ENCODE results near the gene NTSR2. TPM values are rescaled to one million over a fixed set of nuclear protein-coding genes. Genes with fewer than 3 reads are reported as not detected.
"Not testable (repeated sequence)": the region's sequence is repeated elsewhere in the genome, so short reads cannot be mapped to it uniquely, and the experiment has no call there.

NTSR2 gene
- total and polyA plus RNA-seq, 5 donors, result 0.15 to 0.16 TPM; not detected in 3

GRCh38 chr2:11663427-11663826, 6.6 kb downstream of the NTSR2 start:
- no peaks in the 10 kb centered on the region for H3K27me3 ChIP-seq (ENCODE audit: control insufficient read depth, insufficient read depth)
- no peak overlapping the region for H3K27ac ChIP-seq (ENCODE audit: low read length)
- no peaks in the 10 kb centered on the region for H3K4me1 ChIP-seq (ENCODE audit: control insufficient read depth, insufficient read depth, low read length)
- H3K4me3 ChIP-seq (ENCODE audit: low read length), result no peak overlapping the region
- no peak for ATAC-seq
- 83% methylated on average over 2 of the region's 2 CpGs for WGBS
- intact Hi-C loops (cut with DNase I), result no loop called here
- DNase-seq, result no peak
- no peaks in the 10 kb centered on the region for H3K9me3 ChIP-seq (ENCODE audit: control insufficient read depth, low read length)

GRCh38 chr2:11662882-11663281, 7.1 kb downstream of the NTSR2 start:
- no peaks in the 10 kb centered on the region for H3K27me3 ChIP-seq (ENCODE audit: control insufficient read depth, insufficient read depth)
- ATAC-seq, result no peak
- intact Hi-C loops (cut with DNase I), result no loop called here

DNA sequence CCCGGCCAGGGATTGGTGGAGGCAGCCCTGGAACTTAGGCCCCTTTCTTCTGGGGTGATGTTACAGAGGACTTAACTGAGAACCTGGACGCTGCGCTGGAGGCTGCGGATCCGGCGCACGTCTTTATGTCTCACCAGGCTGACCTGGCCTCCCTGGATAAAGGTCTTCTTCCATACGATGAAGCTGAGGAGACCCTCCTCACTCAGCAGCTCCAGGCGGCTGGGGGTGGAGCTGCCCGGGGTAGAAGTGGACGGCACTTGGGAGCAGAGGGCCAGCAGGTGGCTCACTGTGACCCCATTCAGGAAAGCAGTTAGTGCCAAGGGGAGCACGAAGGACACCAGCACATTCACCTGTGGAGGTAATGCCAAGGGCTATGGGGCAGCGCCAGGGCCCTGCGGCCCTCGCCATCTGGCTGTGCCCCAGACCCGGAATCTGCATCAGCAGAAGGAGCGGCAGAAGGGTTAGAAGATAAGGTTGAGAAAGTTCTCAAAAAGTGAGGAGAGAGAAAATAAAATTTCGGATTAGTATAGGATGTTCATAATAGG, 8.0 kb downstream of the NTSR2 start:
- Histone ChIP-seq H3K9me3 (ENCODE audit: control insufficient read depth, low read length) (no peaks in the 10 kb centered on the region), H3K4me1 (ENCODE audit: control insufficient read depth, insufficient read depth, low read length) (no peaks in the 10 kb centered on the region), H3K27me3 (ENCODE audit: control insufficient read depth, insufficient read depth) (no peaks in the 10 kb centered on the region), H3K4me3 (ENCODE audit: low read length) (no peak overlapping the region), H3K27ac (ENCODE audit: low read length) (no peak overlapping the region)
- 86% methylated on average over 18 of the region's 18 CpGs for WGBS
- DNase-seq (no peak), ATAC-seq (no peak)
- intact Hi-C loops (cut with DNase I), result no loop called here

More at GRCh38 chr2:11662882-11663281, 7.1 kb downstream of the NTSR2 start:
- Histone ChIP-seq H3K4me1 (ENCODE audit: control insufficient read depth, insufficient read depth, low read length) (no peaks in the 10 kb centered on the region), H3K27ac (ENCODE audit: low read length) (no peak overlapping the region), H3K9me3 (ENCODE audit: control insufficient read depth, low read length) (no peaks in the 10 kb centered on the region), H3K4me3 (ENCODE audit: low read length) (no peak overlapping the region)
- DNase-seq, result no peak

- H3K27me3 ChIP-seq (ENCODE audit: control insufficient read depth, insufficient read depth); H3K4me3 ChIP-seq (ENCODE audit: low read length); intact Hi-C loops (cut with DNase I); ATAC-seq; H3K4me1 ChIP-seq (ENCODE audit: control insufficient read depth, insufficient read depth, low read length); H3K9me3 ChIP-seq (ENCODE audit: control insufficient read depth, low read length); DNase-seq; H3K27ac ChIP-seq (ENCODE audit: low read length): not testable (repeated sequence)
- WGBS, result 89% methylated on average over 2 of the region's 2 CpGs
Observed at GRCh38 chr2:11660396-11660795, 9.6 kb downstream of the NTSR2 start.

- Histone ChIP-seq H3K27ac (ENCODE audit: low read length) (no peak overlapping the region), H3K27me3 (ENCODE audit: control insufficient read depth, insufficient read depth) (no peaks in the 10 kb centered on the region), H3K4me3 (ENCODE audit: low read length) (no peak overlapping the region), H3K9me3 (ENCODE audit: control insufficient read depth, low read length) (no peaks in the 10 kb centered on the region), H3K4me1 (ENCODE audit: control insufficient read depth, insufficient read depth, low read length) (no peaks in the 10 kb centered on the region)
- ATAC-seq (no peak), DNase-seq (no peak)
- intact Hi-C loops (cut with DNase I), result no loop called here
- WGBS, result 92% methylated on average over 10 of the region's 10 CpGs
Observed at GRCh38 chr2:11659851-11660250, 10.1 kb downstream of the NTSR2 start.

GRCh38 chr2:11659115-11659475, 10.9 kb downstream of the NTSR2 start:
- H3K27me3 ChIP-seq (ENCODE audit: control insufficient read depth, insufficient read depth), result no peaks in the 10 kb centered on the region
- WGBS, result 80% methylated on average over 11 of the region's 11 CpGs
- H3K4me3 ChIP-seq (ENCODE audit: low read length), result no peak overlapping the region
- ATAC-seq (no peak), DNase-seq (no peak)
- no peak overlapping the region for H3K27ac ChIP-seq (ENCODE audit: low read length)
- H3K9me3 ChIP-seq (ENCODE audit: control insufficient read depth, low read length), result no peaks in the 10 kb centered on the region
- intact Hi-C loops (cut with DNase I), result no loop called here
- H3K4me1 ChIP-seq (ENCODE audit: control insufficient read depth, insufficient read depth, low read length), result no peaks in the 10 kb centered on the region

DNA sequence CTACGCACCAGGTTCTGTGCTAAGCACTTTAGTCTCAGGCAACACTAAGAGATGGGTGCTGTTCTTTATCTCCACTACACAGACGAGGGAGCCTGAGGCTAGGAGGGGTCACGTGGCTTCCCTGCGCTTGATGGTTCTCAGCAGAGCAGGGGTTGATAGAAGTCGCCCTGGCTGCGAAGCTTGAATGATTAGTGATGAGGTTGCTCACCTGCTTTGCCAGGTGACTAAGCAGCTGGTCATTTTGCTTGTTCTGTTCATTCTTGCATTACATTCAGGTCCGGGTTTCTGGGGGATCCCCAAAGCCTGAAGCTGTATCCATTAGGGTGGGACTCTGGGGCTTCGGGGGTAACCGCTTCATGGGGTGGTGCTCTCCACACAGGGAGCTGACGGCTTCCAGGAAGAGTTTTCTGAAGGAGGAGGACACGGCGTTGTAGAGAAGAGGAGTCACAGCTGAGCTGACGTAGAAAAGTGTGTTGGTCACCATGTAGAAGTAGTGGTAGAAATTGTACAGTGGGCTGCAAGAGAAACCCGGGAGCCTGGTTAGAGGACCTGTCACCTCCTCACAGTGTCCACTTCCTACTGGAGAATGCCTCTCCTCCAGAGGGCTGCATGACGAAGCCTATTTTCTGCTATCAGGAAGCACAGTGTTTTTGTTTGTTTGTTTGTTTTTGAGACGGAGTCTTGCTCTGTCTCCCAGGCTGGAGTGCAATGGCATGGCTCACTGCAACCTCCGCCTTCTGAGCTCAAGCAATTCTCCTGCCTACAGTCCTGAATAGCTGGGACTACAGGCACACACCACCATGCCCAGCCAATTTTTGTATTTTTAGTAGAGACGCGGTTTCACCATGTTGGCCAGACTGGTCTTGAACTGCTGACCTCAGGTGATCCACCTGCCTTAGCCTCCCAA, 11.5 kb downstream of the NTSR2 start:
- no peak for ATAC-seq
- Histone ChIP-seq H3K4me1 (ENCODE audit: control insufficient read depth, insufficient read depth, low read length) (no peaks in the 10 kb centered on the region), H3K4me3 (ENCODE audit: low read length) (no peak overlapping the region), H3K27ac (ENCODE audit: low read length) (no peak overlapping the region), H3K9me3 (ENCODE audit: control insufficient read depth, low read length) (no peaks in the 10 kb centered on the region), H3K27me3 (ENCODE audit: control insufficient read depth, insufficient read depth) (no peaks in the 10 kb centered on the region)
- intact Hi-C loops (cut with DNase I), result no loop called here
- no peak for DNase-seq
- WGBS, result 82% methylated on average over 19 of the region's 19 CpGs

GRCh38 chr2:11657646-11658045, 12.3 kb downstream of the NTSR2 start:
- intact Hi-C loops (cut with DNase I), result no loop called here
- Histone ChIP-seq H3K4me3 (ENCODE audit: low read length) (no peak overlapping the region), H3K4me1 (ENCODE audit: control insufficient read depth, insufficient read depth, low read length) (no peaks in the 10 kb centered on the region), H3K27me3 (ENCODE audit: control insufficient read depth, insufficient read depth) (no peaks in the 10 kb centered on the region), H3K9me3 (ENCODE audit: control insufficient read depth, low read length) (no peaks in the 10 kb centered on the region), H3K27ac (ENCODE audit: low read length) (no peak overlapping the region)
- ATAC-seq (no peak), DNase-seq (no peak)
- 79% methylated on average over 11 of the region's 11 CpGs for WGBS

DNA sequence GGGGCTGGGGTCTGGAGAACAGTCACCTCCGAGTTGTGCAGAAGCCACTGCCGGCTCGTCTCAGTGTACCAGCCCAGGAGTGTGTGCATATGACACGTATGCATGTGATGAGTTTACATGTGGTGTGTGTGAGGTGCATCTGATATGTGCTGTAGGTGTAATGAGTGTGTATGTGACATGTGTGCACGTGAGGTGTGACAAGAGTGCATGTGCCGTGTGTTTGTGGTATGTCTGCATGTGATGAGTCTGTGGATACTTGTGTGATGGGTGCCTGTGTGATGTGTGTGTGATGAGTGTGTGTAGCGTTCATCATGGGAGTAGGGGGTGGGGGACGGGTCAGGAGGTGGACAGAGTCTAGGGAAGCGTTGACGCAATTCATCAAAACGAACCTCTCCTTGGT, 12.8 kb downstream of the NTSR2 start:
- Histone ChIP-seq H3K27me3 (ENCODE audit: control insufficient read depth, insufficient read depth) (no peaks in the 10 kb centered on the region), H3K4me3 (ENCODE audit: low read length) (no peak overlapping the region), H3K4me1 (ENCODE audit: control insufficient read depth, insufficient read depth, low read length) (no peaks in the 10 kb centered on the region), H3K27ac (ENCODE audit: low read length) (no peak overlapping the region), H3K9me3 (ENCODE audit: control insufficient read depth, low read length) (no peaks in the 10 kb centered on the region)
- no peak for ATAC-seq
- 90% methylated on average over 11 of the region's 11 CpGs for WGBS
- intact Hi-C loops (cut with DNase I), result no loop called here
- no peak for DNase-seq

DNA sequence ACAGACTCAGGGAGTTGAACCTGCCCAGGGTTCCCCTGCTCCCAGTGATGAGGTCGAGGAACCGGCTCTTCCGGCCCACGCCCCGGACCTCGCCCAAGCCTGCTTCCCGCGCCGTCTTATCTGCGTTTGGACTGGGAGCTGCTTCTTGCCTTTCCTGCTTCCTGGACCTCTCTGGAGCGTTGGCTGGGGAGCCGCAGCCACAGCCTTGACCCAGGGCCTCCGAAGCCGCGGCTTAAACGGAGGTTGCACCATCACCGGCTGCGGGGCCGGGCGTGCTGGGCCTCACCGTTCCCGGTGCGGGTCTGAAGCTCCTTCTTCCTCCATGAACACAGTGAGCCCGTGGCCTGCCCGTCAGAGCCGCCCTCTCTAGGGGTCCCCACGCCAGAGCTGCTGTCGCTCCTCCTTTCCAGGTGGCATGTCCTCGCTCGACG, 13.3 kb downstream of the NTSR2 start:
- H3K4me3 ChIP-seq (ENCODE audit: low read length), result no peak overlapping the region
- peak; percentile 40 to 87 for ATAC-seq
- no peaks in the 10 kb centered on the region for H3K9me3 ChIP-seq (ENCODE audit: control insufficient read depth, low read length)
- peak; percentile 37 to 70 (median 64) for DNase-seq
- intact Hi-C loops (cut with DNase I), result no loop called here
- 69% methylated on average over 31 of the region's 31 CpGs for WGBS
- no peaks in the 10 kb centered on the region for H3K27me3 ChIP-seq (ENCODE audit: control insufficient read depth, insufficient read depth)
- no peak overlapping the region for H3K27ac ChIP-seq (ENCODE audit: low read length)
- H3K4me1 ChIP-seq (ENCODE audit: control insufficient read depth, insufficient read depth, low read length), result no peaks in the 10 kb centered on the region

GRCh38 chr2:11656252-11656651, 13.7 kb downstream of the NTSR2 start:
- ATAC-seq, result no peak
- Histone ChIP-seq H3K4me3 (ENCODE audit: low read length) (no peak overlapping the region), H3K9me3 (ENCODE audit: control insufficient read depth, low read length) (no peaks in the 10 kb centered on the region), H3K27me3 (ENCODE audit: control insufficient read depth, insufficient read depth) (no peaks in the 10 kb centered on the region), H3K4me1 (ENCODE audit: control insufficient read depth, insufficient read depth, low read length) (no peaks in the 10 kb centered on the region), H3K27ac (ENCODE audit: low read length) (no peak overlapping the region)
- WGBS, result 94% methylated on average over 1 of the region's 1 CpG
- intact Hi-C loops (cut with DNase I), result no loop called here
- no peak for DNase-seq
